Measurements from ENCODE around the gene GPATCH8. TPM values are rescaled to one million over a fixed set of nuclear protein-coding genes. Genes with fewer than 3 reads are reported as not detected.
"Not testable (repeated sequence)": the region's sequence is repeated elsewhere in the genome, so short reads cannot be mapped to it uniquely, and the experiment has no call there.

Gene GPATCH8
- polyA plus RNA-seq, 1 donor (not counting 4 experiments of a cell fraction or from before 2014, with no cell fraction given), result 15.1 TPM

DNA sequence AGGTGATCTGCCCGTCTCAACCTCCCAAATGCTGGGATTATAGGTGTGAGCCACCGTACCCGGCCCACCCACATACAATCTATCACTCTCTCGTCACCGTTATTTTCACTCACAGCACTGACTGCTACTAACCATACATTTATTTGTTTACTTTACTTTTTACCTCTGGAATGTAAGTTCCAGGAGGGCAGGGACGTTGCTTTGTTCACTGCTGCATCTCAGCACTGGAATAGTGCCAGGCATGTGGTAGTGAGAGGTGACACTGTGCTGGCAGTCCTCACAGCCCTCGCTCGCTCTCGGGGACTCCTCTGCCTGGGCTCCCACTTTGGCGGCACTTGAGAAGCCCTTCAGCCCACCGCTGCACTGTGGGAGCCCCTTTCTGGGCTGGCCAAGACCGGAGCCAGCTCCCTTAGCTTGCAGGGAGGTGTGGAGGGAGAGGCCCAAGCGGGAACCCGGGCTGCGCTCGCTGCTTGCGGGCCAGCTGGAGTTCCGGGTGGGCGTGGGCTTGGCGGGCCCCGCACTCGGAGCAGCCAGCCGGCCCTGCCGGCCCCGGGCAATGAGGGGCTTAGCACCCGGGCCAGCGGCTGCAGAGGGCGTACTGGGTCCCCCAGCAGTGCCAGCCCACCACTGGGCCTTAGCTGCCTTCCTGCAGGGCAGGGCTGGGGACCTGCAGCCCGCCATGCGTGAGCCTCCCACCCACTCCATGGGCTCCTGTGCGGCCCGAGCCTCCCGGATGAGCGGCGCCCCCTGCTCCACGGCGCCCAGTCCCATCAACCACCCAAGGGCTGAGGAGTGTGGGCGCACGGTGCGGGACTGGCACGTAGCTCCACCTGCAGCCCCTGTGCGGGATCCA, 134.6 kb downstream of the GPATCH8 start:
- dilution Hi-C loops (cut with MboI; ENCODE audit: extremely low pct_ligation_motif_present, low sequenced_read_pairs); H4K20me1 ChIP-seq (ENCODE audit: control insufficient read depth, extremely low read depth, insufficient read depth, low read length); H3K9ac ChIP-seq (ENCODE audit: control insufficient read depth, extremely low read depth, insufficient read depth, low read length); H3K4me2 ChIP-seq (ENCODE audit: control insufficient read depth, extremely low read depth, insufficient read depth, low read depth, low read length); H3K4me3 ChIP-seq (ENCODE audit: control insufficient read depth in 2 of 3, extremely low read depth in 1 of 3, insufficient read depth in 2 of 3, low read depth in 1 of 3, low read length in 3 of 3); H3K27ac ChIP-seq (ENCODE audit: control insufficient read depth, insufficient read depth, low read length); H3K79me2 ChIP-seq (ENCODE audit: control insufficient read depth, insufficient read depth, low read length); H2AFZ ChIP-seq (ENCODE audit: control insufficient read depth, low read length); H3K9me1 ChIP-seq (ENCODE audit: control insufficient read depth, extremely low read depth, insufficient read depth, low read length); H3K9me3 ChIP-seq (ENCODE audit: control insufficient read depth, low read depth, low read length); FAIRE-seq; DNase-seq (ENCODE audit: low read depth, low spot score); H3K36me3 ChIP-seq (ENCODE audit: control insufficient read depth in 2 of 2, extremely low read depth in 1 of 2, insufficient read depth in 2 of 2, low read length in 2 of 2); H3K4me1 ChIP-seq (ENCODE audit: control insufficient read depth, extremely low read depth, insufficient read depth, low read length): not testable (repeated sequence)
- H3K27me3 ChIP-seq (ENCODE audit: control insufficient read depth, extremely low read depth, insufficient read depth, low read length), result peaks cover 24% of the 10 kb centered on the region

- Histone ChIP-seq H3K9ac (ENCODE audit: control insufficient read depth, extremely low read depth, insufficient read depth, low read length) (no peak overlapping the region), H3K9me1 (ENCODE audit: control insufficient read depth, extremely low read depth, insufficient read depth, low read length) (no peaks in the 10 kb centered on the region), H3K27ac (ENCODE audit: control insufficient read depth, insufficient read depth, low read length) (no peak overlapping the region), H3K27me3 (ENCODE audit: control insufficient read depth, extremely low read depth, insufficient read depth, low read length) (peaks cover 24% of the 10 kb centered on the region), H4K20me1 (ENCODE audit: control insufficient read depth, extremely low read depth, insufficient read depth, low read length) (no peaks in the 10 kb centered on the region), H3K4me1 (ENCODE audit: control insufficient read depth, extremely low read depth, insufficient read depth, low read length) (no peaks in the 10 kb centered on the region), H3K79me2 (ENCODE audit: control insufficient read depth, insufficient read depth, low read length) (no peaks in the 10 kb centered on the region), H3K36me3 (ENCODE audit: control insufficient read depth in 2 of 2, extremely low read depth in 1 of 2, insufficient read depth in 2 of 2, low read length in 2 of 2) (no peaks in the 10 kb centered on the region), H3K4me3 (ENCODE audit: control insufficient read depth in 2 of 3, extremely low read depth in 1 of 3, insufficient read depth in 2 of 3, low read depth in 1 of 3, low read length in 3 of 3) (no peak overlapping the region), H3K9me3 (ENCODE audit: control insufficient read depth, low read depth, low read length) (no peaks in the 10 kb centered on the region), H3K4me2 (ENCODE audit: control insufficient read depth, extremely low read depth, insufficient read depth, low read depth, low read length) (no peak overlapping the region), H2AFZ (ENCODE audit: control insufficient read depth, low read length) (no peak overlapping the region)
- DNase-seq (ENCODE audit: low read depth, low spot score) (no peak), FAIRE-seq (no peak)
- dilution Hi-C loops (cut with MboI; ENCODE audit: extremely low pct_ligation_motif_present, low sequenced_read_pairs), result no loop called here
- TF ChIP-seq, protein P1, sequence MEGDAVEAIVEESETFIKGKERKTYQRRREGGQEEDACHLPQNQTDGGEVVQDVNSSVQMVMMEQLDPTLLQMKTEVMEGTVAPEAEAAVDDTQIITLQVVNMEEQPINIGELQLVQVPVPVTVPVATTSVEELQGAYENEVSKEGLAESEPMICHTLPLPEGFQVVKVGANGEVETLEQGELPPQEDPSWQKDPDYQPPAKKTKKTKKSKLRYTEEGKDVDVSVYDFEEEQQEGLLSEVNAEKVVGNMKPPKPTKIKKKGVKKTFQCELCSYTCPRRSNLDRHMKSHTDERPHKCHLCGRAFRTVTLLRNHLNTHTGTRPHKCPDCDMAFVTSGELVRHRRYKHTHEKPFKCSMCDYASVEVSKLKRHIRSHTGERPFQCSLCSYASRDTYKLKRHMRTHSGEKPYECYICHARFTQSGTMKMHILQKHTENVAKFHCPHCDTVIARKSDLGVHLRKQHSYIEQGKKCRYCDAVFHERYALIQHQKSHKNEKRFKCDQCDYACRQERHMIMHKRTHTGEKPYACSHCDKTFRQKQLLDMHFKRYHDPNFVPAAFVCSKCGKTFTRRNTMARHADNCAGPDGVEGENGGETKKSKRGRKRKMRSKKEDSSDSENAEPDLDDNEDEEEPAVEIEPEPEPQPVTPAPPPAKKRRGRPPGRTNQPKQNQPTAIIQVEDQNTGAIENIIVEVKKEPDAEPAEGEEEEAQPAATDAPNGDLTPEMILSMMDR (optimal IDR thresholded peaks at IDR 0.05 in 1 of 3, IDR thresholded peaks at IDR 0.05 in 1 of 3, conservative IDR thresholded peaks at IDR 0.05 in 1 of 3; ENCODE audit: extremely low read depth in 1 of 3, insufficient read depth in 2 of 3, low read length in 3 of 3), result no peak
- TF ChIP-seq EZH2 (IDR thresholded peaks at IDR 0.05; ENCODE audit: low read length), result no peak
Observed at GRCh38 chr17:44367231-44367979, 135.8 kb downstream of the GPATCH8 start.

DNA sequence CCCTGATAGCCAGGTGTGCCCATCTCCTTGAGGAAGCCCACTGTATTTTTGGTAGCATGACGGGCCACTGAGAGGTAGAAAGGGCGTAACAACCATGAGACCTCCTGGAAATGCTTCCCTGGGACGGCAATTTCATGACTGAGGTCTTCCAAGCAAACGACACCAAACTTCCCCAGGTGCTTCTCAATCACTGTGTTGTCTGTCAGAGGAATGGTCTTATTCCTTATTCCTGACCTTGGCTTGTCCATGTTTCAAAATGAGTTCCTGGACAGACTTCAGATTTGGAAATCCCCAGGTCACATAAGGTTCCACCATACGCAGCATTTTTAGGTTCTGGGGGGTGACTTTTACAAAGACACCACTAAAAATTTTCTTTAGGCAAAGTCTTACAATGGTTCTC, 138.2 kb downstream of the GPATCH8 start:
- H3K27ac ChIP-seq (ENCODE audit: control insufficient read depth, insufficient read depth, low read length); H3K9me3 ChIP-seq (ENCODE audit: control insufficient read depth, low read depth, low read length); FAIRE-seq; H3K4me3 ChIP-seq (ENCODE audit: control insufficient read depth in 2 of 3, extremely low read depth in 1 of 3, insufficient read depth in 2 of 3, low read depth in 1 of 3, low read length in 3 of 3); DNase-seq (ENCODE audit: low read depth, low spot score); H2AFZ ChIP-seq (ENCODE audit: control insufficient read depth, low read length); dilution Hi-C loops (cut with MboI; ENCODE audit: extremely low pct_ligation_motif_present, low sequenced_read_pairs); H3K79me2 ChIP-seq (ENCODE audit: control insufficient read depth, insufficient read depth, low read length); H3K9ac ChIP-seq (ENCODE audit: control insufficient read depth, extremely low read depth, insufficient read depth, low read length); H3K4me1 ChIP-seq (ENCODE audit: control insufficient read depth, extremely low read depth, insufficient read depth, low read length); H4K20me1 ChIP-seq (ENCODE audit: control insufficient read depth, extremely low read depth, insufficient read depth, low read length); H3K9me1 ChIP-seq (ENCODE audit: control insufficient read depth, extremely low read depth, insufficient read depth, low read length); H3K4me2 ChIP-seq (ENCODE audit: control insufficient read depth, extremely low read depth, insufficient read depth, low read depth, low read length); H3K36me3 ChIP-seq (ENCODE audit: control insufficient read depth in 2 of 2, extremely low read depth in 1 of 2, insufficient read depth in 2 of 2, low read length in 2 of 2): not testable (repeated sequence)
- H3K27me3 ChIP-seq (ENCODE audit: control insufficient read depth, extremely low read depth, insufficient read depth, low read length), result peaks cover 27% of the 10 kb centered on the region

Data from keratinocyte (primary cell).